HEK293 (cell line): ENCODE measurements around the gene IRAK4.

Experiments used
- ZNF311 ChIP-seq: fragments of 450-650 bp; formaldehyde crosslinking; IDR thresholded peaks from 2 replicates; pipeline ENCODE4 v1.5.1; 2017; ENCODE audit warnings: missing biosample characterization, missing genetic modification characterization, borderline replicate concordance
- ZNF548 ChIP-seq: fragments of 450-650 bp; formaldehyde crosslinking; IDR thresholded peaks from 2 replicates; pipeline ENCODE4 v1.5.1; 2016; ENCODE audit warnings: missing biosample characterization, missing genetic modification characterization
- TF ChIP-seq, protein P1 (sequence below): fragments of 450-650 bp; IDR thresholded peaks from 2 replicates; pipeline ENCODE4 v1.5.1; 2018; ENCODE audit warnings: missing biosample characterization, missing genetic modification characterization

DNA sequence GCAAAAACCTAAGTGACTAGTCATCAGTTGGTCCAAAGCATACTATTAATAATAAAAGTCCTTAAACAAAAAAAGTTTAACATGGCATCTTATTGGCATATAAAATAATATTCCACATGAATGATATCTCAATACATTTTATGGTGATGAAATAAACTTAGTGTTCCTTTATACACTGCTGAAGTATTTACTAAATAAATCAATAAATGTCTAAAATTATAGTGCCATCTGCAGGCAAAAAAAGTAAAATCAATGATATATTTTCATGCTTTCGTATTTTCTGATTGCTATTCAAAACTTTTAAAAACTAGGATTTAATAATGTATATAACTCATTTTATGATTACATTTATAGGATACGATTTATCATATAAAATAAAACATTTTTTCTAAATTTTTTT is 30.6 kb upstream of the IRAK4 start:
- TF ChIP-seq ZNF311 (tag by site-specific recombination) (no peak), ZNF548 (tag by site-specific recombination) (no peak)
- TF ChIP-seq, protein P1, sequence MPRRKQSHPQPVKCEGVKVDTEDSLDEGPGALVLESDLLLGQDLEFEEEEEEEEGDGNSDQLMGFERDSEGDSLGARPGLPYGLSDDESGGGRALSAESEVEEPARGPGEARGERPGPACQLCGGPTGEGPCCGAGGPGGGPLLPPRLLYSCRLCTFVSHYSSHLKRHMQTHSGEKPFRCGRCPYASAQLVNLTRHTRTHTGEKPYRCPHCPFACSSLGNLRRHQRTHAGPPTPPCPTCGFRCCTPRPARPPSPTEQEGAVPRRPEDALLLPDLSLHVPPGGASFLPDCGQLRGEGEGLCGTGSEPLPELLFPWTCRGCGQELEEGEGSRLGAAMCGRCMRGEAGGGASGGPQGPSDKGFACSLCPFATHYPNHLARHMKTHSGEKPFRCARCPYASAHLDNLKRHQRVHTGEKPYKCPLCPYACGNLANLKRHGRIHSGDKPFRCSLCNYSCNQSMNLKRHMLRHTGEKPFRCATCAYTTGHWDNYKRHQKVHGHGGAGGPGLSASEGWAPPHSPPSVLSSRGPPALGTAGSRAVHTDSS (tag by site-specific recombination), result no peak
